ENCODE results near the gene SMARCB1. TPM values are rescaled to one million over a fixed set of nuclear protein-coding genes. Genes with fewer than 3 reads are reported as not detected.

The SMARCB1 gene
- total and polyA plus RNA-seq, 2 donors (not counting 3 experiments of a cell fraction or from before 2014, with no cell fraction given) = 113 to 148 TPM

- Histone ChIP-seq H3K9me1 (replicated peaks; ENCODE audit: control insufficient read depth, extremely low read depth, insufficient read depth, low read length) (no peaks in the 10 kb centered on the region), H3K4me2 (ENCODE audit: insufficient read depth, low read length) (no peak overlapping the region), H3K9me3 (replicated peaks; ENCODE audit: control insufficient read depth, insufficient read depth, low read length) (no peaks in the 10 kb centered on the region), H3K9ac (replicated peaks; ENCODE audit: extremely low read depth, insufficient read depth, low read length) (no peak overlapping the region), H3K4me1 (ENCODE audit: control insufficient read depth, extremely low read depth, insufficient read depth, low read length) (peaks cover 2% of the 10 kb centered on the region), H2AFZ (ENCODE audit: low read depth, low read length) (no peak overlapping the region), H3K27ac (ENCODE audit: insufficient read depth, low read depth, low read length) (no peak overlapping the region), H3K27me3 (ENCODE audit: control insufficient read depth in 2 of 2, insufficient read depth in 2 of 2, low read length in 2 of 2) (no peaks in the 10 kb centered on the region), H3K36me3 (ENCODE audit: control insufficient read depth in 2 of 2, extremely low read depth in 1 of 2, insufficient read depth in 2 of 2, low read length in 2 of 2) (peaks cover 12 to 38% of the 10 kb centered on the region in 2 experiments), H4K20me1 (replicated peaks; ENCODE audit: control insufficient read depth, extremely low read depth, insufficient read depth, low read length) (no peaks in the 10 kb centered on the region), H3K4me3 (replicated peaks in 1 of 3; ENCODE audit: insufficient read depth in 1 of 3, low read depth in 1 of 3, low read length in 3 of 3) (no peak overlapping the region), H3K79me2 (ENCODE audit: control insufficient read depth, insufficient read depth, low read length) (no peaks in the 10 kb centered on the region)
- FAIRE-seq (no peak), DNase-seq (ENCODE audit: low read depth, low spot score) (no peak)
- ChIA-PET CTCF (interaction anchor here (1.0 to 2.1 kb wide), 4 partner anchors 14 to 66 kb away, joined by 3 to 14 read pairs (median 6); no protein-coding TSS in a partner anchor), POLR2A (interaction anchor here (0.6 kb wide), 1 partner anchor 465 kb away, joined by 3 read pairs; no protein-coding TSS in a partner anchor)
- intact Hi-C loops (cut with micrococcal nuclease) (loop anchor here (5.0 kb wide), 1 partner anchor 48 kb away; the partner anchor contains the start of gene SMARCB1), dilution Hi-C loops (cut with MboI; ENCODE audit: extremely low pct_ligation_motif_present, low sequenced_read_pairs) (no loop called here)
- BruUV-seq (replicated peaks) = no TSS peak
- no peak for TF ChIP-seq MYC (IDR thresholded peaks at IDR 0.05; ENCODE audit: low read depth, low read length)
- no peak for TF ChIP-seq GATA2 (IDR thresholded peaks at IDR 0.05; ENCODE audit: insufficient read depth, insufficient read length, low read depth, low read length)
- TF ChIP-seq POLR2AphosphoS5 (IDR thresholded peaks at IDR 0.05; ENCODE audit: insufficient read depth, low read depth, low read length) = no peak
- no peak for TF ChIP-seq JUN (IDR thresholded peaks at IDR 0.05; ENCODE audit: borderline replicate concordance, insufficient read depth, insufficient read length, low read depth)
- no peak for TF ChIP-seq CTCF (IDR thresholded peaks at IDR 0.05; ENCODE audit: extremely low read depth in 1 of 2, insufficient read depth in 1 of 2, low read depth in 1 of 2, low read length in 2 of 2)
- no peak for TF ChIP-seq FOS (IDR thresholded peaks at IDR 0.05; ENCODE audit: borderline replicate concordance, insufficient read depth, low read length)
- TF ChIP-seq EZH2 (IDR thresholded peaks at IDR 0.05; ENCODE audit: borderline replicate concordance, low read depth, low read length, severe bottlenecking) = no peak
- no peak for TF ChIP-seq POLR2A (IDR thresholded peaks at IDR 0.05; ENCODE audit: low read depth, low read length)
- TF ChIP-seq MAX (IDR thresholded peaks at IDR 0.05; ENCODE audit: insufficient read depth, insufficient read length) = no peak
Measured at GRCh38 chr22:23835484-23836144, 48.8 kb downstream of the SMARCB1 start.

All from endothelial cell of umbilical vein (primary cell).